GM18861 (cell line): Measurements from ENCODE around the gene GPS1.

Experiments
- ATAC-seq: cut with Tn5 transposase; IDR thresholded peaks from one replicate; pipeline ENCODE4 v1.9.1; 2021; ENCODE audit not compliant: unreplicated experiment

GPS1 gene

DNA sequence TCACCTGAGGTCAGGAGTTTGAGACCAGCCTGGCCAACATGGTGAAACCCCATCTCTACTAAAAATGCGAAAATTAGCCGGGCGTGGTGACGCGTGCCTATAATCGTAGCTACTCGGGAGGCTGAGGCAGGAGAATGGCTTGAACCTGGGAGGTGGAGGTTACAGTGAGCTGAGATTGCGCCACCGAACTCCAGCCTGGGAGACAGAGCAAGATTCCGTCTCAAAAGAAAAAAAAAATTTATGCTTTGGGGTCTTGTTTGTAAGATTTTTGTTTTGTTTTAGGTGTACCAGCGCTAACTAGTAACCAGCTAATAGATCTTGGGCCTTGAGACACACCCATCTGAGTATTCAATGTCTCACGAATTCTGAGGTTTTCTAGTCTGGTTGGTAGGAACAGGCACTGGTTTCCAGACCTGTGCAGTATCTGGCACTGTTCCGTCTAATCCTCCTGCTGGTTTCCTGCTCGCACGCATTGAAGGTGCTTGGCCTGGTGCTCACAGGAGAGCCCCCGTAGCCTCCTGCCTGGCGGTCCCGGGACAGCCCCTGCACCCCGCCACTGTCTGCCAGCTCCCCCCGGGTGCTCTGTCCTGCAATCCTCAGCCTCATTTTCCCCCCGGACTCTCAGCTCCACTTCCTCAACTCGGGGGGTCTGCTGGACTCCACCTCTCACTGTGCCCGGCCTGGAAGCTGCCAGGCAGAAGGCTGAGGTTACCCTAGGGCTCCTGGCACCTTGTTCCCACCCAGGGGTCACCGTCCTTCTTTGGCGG lies 24.5 kb downstream of the GPS1 start:
- no peak for ATAC-seq

DNA sequence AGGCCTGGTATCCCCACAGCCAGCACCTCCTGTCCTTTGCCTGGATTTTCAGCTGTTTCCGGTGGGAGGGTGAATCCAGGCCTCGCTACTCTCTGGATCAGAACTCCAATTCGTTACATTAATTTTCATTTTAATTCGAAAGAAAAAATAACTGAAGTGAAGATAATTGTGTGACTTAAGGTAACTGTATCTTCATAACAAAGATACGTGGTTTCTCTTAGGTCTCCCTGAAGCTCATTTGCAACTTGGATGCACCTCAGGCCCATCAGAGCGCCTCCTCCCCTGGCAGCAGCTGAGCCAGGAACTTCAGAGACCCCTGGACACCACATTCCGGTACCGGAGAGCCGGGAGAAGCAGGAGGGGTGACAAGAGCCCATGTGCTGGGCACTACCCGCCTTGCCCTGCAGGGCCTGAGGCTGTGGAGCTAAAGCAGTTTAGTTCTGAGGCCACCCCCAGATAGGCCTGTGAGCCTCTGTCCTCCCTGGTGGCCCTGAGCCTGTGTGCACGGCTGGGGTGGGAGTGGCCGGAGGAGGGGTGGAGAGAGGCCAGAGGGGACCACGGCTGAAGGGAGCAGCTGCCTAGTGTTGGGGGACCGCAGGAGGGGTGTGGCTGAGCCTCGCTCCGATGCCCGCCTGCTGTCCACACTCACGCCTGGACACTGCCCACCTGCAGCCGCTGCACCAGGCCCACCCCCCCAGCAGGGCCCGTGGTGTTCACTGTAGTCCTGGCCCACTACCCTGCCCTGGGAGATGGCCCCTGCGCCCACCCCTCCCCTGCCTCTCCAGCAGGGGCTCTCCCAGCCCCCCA lies 25.3 kb downstream of the GPS1 start:
- no peak for ATAC-seq

DNA sequence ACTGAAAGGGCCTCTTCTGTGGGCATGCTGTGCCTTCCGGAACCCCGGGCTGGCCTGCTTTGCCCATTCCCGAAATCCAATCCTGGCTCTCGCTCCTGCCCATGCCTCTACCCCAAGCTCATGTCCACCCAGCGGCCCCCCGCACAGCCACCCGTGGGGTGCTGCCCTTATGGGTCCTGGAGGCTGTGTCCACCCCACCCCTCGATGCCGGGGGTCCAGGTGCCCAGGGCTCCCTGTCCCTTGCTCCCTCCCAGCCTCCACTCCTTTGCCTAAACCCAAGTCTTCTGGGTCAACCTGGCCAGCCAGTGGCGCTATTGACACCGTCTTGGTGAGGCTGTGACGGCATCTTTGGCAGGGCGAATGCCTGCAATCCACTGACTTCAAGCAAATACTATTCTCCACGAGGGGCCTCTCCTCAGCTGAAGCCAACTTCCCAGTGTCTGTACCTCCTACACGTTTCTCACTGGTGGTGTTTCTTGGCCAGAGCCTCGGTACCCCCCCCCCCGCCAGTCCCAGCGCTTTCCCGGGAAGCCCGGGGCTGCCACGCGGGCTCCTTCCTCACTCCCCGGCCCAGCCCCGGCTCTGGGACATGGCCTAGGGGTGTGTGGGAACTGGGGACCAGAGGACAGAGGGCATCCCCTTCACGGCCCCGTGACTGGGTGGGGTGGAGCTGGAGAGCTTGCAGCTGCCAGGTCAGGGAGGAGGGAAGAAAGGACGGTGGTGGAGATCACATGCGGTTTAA lies 26.1 kb downstream of the GPS1 start:
- no peak for ATAC-seq

DNA sequence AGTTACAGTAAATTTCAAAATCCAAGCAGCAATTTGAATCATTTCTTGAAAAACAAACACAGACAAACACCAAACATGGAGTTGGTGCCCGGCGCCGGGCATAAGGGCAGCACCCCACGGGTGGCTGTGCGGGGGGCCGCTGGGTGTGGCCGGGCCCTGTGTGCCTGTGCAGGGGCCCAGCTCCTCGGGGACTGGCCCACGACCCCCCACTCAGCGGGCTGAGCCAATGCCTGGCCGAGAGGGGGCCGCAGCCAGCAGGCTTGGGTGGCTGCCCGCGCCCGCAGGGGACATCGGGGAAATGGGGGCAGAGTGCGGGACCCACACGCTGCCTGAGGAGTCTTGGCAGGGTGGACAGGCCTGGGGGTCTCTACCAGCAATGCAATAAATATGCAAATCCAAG lies 26.7 kb downstream of the GPS1 start:
- no peak for ATAC-seq

DNA sequence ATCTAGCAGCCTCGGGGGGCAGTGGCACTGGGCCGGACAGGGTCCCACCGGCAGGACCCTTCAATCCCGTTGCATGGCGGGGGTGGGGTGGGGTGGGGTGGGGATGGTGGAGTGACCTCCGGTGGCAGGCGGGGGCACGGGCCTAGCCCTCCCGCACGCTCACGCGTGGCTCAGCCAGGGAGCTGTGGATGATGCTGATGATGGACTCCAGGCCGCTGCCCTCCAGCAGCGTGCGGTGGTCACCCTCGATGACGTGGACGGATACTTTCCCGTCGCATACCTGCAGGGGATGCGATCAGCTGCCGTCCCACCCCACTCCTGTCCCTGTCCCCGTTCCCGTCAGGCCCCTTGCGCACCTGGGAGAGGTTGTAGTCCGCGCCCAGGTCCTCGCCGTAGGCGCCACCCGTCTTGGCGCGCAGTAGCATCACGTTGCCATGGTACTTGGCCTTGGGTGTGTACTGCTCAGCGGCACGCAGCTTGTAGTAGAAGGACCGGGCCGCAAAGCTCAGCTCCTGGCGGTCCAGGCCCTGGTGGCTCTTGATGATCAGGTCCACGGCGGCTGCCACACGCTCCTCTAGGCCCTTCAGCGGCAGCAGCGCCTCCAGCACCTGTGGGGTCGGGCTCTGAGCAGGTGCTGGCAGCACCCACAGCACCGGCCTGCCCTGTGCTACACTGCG lies 27.4 kb downstream of the GPS1 start:
- no peak for ATAC-seq

DNA sequence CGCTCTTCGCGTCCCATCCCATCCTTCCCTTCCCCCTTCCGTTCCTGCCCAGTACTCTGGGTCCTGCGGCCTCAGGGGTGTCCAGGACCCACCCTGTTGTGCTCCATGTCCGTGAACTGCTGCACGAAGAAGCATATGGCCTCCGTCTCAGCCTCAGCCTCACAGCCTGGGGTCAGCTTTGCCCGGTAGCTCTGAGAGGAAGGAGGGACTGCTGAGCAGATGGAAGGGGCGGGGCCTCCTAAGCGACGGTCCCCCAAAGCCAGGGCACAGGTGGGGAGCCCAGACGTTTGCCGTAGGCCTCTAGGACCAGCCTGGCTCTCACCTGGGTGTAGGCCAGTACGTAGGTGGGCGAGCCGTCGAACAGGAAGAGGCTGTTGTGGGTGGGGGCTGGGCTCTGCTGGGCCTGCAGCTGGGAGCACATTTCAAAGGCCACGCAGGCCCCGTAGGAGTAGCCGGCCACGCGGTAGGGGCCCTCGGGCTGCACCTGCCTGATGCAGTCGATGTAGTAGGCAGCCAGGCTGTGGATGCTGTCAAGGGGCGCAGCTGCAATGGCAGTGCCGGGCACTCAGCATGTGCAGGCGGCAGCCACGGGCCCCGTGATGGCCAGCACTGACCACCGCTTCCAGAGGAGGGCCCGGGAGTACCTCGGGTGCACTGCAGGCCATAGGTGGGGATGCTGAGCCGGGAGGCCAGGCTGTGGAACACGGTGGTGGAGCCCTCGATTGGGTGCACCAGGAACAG lies 28.5 kb downstream of the GPS1 start:
- ATAC-seq: no peak

DNA sequence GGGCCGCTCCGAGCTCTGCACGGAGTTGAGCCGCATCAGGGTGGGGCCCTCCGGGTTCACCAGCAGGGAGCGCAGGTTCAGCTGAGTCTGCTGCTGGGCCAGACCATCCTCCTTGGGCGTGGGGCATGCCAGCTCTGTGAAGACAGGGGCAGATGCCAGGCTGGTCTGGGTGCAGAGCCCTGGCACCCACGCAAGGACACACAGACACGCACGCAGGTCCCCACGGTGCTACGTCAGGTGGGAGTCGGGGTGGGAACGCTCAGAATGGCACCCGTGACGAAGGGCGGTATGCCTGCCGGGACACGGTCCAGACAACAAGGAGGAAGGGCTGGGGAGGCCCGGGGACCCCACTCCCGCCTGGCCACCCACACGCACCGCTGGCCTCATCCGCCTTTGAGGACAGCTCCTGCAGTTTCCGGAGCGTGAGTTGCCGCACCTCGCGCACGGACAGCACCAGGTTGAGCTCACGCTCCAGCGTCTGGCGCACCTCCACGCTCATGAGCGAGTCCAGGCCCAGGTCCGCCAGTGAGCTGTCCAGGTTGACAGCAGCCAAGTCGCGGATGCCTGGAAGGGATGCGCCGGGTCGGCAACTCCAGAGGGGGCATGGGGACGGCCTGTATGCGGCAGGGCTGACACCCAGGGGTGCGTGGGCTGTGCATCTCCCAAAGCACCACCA lies 29.2 kb downstream of the GPS1 start:
- ATAC-seq: no peak

DNA sequence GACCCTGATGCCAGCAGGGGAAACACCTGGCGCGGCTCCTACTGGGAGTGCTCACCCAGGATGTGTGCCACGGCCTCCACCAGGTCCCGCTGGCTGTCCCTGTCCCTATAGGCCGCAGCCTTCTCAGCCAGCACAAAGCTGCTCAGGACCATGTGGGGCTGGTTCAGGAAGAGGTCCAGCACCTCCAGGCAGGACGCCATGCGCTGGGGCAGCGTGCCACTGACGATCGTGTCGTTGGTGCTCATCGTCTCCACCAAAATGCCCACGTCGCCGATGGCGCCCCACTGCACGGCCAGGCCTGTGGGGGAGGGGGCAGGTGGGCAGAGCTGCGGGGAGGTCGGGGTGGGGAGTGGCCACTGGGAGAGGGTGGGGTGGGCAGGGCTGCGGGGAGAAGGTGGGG lies 29.8 kb downstream of the GPS1 start:
- no peak for ATAC-seq

DNA sequence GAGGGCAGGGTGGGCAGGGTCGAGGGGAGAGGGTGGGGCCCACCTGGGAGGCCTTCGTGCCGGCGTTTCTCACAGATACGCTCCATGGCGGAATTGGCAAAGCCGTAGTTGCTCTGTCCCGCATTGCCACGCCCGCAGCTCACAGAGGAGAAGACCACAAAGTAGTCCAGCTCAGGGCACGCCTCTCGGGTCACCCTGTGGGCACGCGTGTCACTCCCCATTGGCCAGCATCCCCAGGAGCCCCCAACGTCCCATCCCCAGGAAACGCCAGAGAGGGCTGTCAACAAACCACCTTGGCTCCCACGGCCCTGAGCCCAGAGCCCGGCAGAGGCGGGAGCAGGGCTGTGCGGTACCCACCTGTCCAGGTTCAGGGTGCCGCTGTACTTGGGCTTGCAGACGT lies 30.3 kb downstream of the GPS1 start:
- ATAC-seq: no peak

DNA sequence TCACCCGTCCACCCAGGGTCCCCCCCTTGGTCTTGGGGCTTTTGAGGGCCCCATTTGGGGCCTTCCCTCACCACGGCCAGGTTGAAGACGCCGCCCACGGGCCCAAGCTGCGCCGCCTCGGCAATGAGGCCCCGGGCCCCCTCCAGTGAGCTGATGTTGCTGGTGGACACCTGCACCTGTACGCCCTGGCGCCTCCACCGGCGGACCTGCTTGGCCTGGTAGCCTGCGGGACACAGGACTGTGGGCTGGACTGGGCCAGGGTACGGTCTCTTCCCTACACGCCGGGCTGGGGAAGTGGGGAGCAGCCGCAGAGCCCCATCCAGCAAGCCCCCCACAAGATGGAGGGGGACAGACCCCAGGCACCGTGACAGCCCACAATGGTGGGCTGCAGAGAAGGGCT lies 30.8 kb downstream of the GPS1 start:
- no peak for ATAC-seq

DNA sequence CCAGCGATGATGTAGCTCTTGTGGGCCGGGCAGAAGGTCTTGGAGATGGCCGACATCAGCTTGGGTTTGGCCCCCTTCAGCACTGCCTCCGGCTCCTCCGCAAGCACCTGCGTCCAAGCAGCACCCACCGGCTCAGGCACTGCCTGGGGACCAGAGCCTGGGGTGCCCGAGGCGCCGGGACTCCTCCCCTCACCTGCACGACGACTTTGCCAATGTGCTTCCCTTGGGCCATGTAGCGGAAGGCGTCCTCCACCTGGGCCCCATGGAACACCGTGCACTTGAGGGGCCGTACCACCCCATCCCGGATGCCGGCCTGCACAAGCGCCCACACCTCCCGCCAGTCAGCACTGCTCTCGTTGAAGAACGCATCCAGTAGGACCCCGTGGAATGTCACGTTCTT lies 31.3 kb downstream of the GPS1 start:
- ATAC-seq: no peak

DNA sequence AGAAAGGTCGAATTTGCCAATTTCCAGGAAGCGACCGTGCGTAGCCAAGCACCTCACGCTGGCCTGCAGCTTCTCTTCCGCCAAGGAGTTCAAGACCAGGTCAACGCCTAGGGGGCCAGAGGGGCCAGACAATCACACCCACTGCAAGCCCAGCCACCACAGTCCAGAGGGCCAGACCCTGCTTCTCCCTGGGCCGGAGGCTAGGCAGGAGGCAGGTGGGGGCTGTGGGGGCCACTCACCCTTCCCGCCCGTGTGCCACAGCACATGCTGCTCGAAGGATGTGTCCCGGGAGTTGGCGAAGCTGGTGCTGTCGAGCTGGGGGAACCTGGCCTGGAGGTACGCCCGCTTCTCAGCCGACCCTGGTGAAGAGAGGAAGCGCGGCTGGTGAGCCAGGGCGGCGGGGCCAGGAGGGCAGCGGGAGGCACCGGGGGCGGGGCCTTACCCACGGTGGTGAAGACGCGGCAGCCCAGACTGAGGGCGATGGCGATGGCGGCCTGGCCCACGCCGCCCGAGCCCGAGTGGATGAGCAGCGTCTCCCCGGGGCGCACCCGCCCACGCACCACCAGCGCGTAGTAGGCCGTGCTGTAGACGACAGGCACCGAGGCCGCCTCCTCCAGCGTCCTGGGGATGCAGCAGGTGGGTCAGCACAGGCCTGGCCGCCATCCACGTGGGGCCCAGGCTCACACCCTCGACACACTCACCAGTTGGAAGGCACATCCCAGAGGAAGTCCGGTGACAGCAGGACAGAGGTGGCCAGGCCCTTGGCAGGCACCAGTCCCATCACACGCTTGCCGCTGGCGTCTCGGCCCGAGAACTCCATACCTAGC lies 32.0 kb downstream of the GPS1 start:
- no peak for ATAC-seq

DNA sequence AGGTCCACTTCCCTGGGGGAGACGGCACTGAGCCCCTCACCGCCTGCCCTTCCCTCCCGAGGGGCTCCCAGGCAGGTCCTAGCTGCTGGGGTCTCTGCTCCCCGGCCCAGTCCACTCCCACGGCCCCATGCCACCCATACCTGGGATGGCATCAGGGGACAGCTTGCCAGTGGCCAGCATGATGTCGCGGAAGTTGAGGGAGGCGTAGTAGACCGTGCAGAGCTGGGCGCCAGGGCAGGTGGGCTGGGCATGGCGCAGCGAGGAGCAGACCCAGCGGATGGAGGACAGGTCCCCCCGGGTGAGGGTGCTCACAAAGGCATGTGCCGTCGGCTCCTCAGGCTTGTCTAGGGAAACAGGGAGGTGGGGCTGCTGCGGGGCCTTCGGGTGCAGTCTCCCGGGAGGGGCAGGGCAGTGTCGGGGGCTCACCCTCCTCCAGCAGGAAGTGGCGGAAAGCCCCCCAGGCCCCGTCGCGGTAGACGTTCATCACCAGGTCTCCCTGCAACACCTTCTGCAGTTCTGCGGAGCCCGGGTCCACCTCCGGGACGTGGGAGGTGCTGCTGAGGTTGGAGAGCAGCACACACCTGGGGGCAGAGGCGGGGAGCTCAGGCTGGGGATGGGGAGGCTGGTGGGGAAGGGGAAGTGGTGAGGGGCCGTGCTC lies 32.8 kb downstream of the GPS1 start:
- ATAC-seq: no peak

DNA sequence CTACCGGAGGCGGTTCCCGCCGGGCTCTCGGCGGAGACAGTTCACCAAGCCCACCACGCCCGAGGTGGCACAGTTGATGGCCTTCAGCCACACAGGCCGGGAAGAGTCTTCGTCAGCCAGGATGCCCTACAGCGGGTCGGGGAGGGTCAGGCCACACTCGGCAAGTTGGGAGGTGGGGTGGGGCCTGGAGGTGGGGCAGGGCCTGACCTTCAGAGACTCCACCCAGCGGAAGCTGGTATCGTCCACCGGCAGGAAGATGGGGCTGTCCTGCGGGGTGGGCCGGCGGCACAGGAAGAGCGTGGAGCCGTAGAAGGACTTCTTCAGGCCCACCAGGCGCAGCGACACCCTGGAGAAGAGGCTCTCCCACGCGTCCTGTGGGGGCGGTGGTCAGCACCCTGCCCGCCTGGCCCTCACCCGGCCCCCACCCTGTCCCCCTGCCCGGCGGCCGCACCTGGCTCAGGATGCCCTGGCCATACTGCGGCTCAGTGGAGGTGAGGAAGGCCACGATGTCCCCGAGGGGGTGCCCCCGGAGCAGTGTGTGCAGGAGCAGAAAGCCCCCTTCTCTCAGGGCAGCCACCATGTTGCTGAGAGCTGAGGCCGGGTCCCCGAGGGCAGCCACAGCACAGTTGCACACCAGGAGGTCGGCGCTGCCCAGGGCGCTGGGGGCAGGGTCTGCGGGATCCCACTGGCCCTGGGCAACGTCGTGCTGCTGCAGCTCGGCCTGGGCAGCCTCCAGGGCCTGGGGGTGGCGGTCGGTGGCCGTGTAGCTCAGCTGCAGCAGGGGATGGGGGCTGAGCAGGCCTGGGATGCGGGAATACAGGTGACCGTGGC lies 33.5 kb downstream of the GPS1 start:
- no peak for ATAC-seq

DNA sequence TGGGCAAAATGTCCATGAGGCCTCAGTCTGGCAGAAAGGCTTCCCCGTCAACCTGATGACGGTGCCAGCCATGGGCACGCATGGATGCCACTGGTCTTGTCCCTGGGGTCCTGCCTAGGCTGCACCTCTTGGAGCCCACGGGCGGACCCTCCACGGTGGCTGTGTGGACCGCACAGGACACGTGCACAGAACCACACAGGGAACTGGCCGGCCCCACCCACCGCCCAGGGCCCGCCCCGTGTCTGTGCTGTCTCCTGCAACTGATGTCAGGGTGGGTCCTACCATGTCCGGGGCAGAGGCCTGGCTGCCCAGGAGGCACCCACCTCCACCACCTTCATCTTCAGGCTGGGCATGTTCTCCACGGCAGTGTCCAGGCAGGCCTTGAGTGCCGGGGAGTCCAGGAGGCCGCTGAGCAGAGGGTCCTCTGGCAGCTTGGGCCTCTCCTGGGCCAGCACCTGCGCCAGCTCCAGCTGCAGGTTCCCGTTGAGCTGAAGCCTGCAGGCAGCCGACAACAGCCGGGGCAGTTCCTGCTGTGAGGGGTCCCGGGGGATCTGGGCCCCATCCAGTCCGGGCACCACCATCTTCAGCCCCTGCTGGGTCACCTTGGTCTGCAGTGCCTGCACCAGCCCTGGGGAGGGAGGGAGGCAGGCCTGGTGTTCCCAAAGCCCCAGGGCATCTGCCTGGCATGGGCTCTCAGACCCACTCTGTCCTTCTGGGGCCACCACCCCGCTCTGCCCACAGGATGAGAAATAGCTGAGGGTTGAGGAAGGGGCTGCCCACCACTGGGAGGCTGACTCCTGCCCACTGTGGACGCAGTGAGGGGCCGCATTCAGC lies 34.5 kb downstream of the GPS1 start:
- no peak for ATAC-seq

DNA sequence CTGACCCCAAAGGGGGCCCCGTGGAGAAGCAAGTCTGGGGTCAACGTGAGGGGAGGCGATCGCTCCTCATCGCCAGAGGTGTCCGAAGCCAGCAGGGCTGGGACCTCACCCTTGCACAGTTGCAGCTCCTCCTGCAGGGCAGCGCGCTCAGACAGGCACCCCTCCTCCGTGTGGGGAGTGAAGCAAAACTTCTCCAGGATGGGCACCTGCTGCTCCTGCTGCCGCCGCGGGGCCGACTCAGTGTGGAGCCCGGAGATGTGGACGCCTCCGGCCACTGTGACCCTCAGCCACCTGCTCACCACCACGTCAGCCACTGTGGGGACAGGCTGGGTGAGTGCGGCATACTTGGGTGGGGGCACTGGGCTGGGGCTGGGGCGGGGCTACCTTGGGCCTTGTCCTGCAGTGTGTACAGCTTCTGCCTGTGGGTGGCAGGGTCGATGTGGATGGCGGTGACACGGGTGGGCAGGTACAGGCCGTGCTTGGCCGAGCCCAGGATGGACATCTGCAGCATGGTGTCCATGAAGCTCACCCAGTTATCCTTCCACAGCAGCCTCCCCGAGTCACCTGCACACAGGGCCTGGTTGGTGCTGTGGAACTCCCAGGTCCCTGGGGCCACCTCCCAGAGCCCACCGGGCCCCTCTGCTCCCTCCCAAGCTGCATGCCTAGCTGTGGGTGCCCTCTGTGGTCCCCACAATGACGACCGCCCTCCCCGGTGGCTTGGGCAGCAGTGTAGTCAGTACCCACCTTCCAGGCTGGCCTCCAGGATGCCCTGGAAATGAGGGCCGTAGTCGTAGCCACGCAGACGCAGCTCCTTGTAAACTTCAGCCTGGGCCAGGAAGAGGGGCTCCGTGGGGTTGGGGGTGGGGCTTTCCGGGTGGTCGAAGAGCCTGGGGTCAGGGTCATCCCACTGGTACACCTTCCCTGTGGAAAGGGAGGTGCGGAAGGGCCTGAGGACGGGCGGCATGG lies 35.5 kb downstream of the GPS1 start:
- no peak for ATAC-seq
